Measurements from ENCODE around the gene SORCS2. TPM values are rescaled to one million over a fixed set of nuclear protein-coding genes. Genes with fewer than 3 reads are reported as not detected.
A peak's percentile ranks its signal among the peaks of the same experiment; 100 is the strongest.

Gene SORCS2
- total and polyA plus RNA-seq, 4 donors, result 2.2 to 7.7 (median 2.5) TPM

DNA sequence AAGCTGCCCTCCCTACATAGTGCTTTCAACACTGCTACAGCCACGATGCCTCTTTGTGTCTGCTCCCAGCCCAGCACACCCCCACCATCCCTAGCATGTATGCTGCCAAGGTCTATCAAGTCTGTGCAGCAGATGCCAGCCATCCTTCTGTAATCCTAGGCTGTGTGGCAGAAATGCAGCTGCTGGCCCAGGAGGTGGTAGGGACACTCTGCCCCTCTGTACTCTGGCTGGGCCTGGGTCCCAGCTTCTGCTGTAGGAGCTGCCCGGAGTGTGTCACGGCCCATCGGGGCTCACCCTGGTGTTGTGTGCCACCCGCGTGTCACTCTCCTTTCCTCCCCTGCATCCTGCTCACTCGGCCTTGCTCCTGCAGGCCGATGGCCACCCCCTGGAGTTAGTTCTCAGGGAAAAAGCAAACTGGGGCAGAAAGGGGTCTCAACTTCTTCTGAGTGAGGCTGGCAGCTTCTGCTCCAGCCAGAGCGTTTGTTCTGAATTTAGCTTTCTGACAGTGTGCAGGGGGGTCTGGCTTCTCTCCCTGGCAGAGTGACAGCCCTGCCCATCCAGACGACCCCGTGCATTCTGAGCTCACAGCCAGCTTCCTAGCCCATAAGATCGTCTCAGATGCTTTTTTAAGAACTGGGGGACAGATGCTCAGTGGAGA, 219.7 kb downstream of the SORCS2 start:
- DNase-seq, result peak in 1 of 3 donors; percentile 18
- H3K27me3 ChIP-seq (ENCODE audit: control insufficient read depth in 3 of 3, insufficient read depth in 3 of 3, low read length in 2 of 3), result no peaks in the 10 kb centered on the region
- no peak overlapping the region for H3K4me3 ChIP-seq
- peaks cover 0 to 13% (median 7%) of the 10 kb centered on the region in 5 donors for H3K4me1 ChIP-seq (ENCODE audit: control insufficient read depth in 5 of 5, insufficient read depth in 5 of 5, low read length in 5 of 5)
- ATAC-seq (ENCODE audit: insufficient read depth, low FRiP score), result no peak
- no peaks in the 10 kb centered on the region for H3K36me3 ChIP-seq (ENCODE audit: control insufficient read depth in 4 of 4, insufficient read depth in 4 of 4, low read length in 4 of 4)
- peaks cover 0 to 8% (median 5%) of the 10 kb centered on the region in 4 donors for H3K9me3 ChIP-seq (ENCODE audit: control insufficient read depth in 4 of 4, insufficient read depth in 3 of 4, low read length in 3 of 4)
- H3K27ac ChIP-seq (ENCODE audit: low read depth in 1 of 2, low read length in 1 of 2), result no peak overlapping the region
- TF ChIP-seq, protein P1, sequence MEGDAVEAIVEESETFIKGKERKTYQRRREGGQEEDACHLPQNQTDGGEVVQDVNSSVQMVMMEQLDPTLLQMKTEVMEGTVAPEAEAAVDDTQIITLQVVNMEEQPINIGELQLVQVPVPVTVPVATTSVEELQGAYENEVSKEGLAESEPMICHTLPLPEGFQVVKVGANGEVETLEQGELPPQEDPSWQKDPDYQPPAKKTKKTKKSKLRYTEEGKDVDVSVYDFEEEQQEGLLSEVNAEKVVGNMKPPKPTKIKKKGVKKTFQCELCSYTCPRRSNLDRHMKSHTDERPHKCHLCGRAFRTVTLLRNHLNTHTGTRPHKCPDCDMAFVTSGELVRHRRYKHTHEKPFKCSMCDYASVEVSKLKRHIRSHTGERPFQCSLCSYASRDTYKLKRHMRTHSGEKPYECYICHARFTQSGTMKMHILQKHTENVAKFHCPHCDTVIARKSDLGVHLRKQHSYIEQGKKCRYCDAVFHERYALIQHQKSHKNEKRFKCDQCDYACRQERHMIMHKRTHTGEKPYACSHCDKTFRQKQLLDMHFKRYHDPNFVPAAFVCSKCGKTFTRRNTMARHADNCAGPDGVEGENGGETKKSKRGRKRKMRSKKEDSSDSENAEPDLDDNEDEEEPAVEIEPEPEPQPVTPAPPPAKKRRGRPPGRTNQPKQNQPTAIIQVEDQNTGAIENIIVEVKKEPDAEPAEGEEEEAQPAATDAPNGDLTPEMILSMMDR (IDR thresholded peaks at IDR 0.05; ENCODE audit: control extremely low read depth, extremely low read depth), result no peak
- no peak overlapping the region for H3K9ac ChIP-seq (ENCODE audit: insufficient read depth in 1 of 2, low read length in 2 of 2)
- 59 to 68% methylated on average over 12 of the region's 12 CpGs for WGBS, 2 donors

DNA sequence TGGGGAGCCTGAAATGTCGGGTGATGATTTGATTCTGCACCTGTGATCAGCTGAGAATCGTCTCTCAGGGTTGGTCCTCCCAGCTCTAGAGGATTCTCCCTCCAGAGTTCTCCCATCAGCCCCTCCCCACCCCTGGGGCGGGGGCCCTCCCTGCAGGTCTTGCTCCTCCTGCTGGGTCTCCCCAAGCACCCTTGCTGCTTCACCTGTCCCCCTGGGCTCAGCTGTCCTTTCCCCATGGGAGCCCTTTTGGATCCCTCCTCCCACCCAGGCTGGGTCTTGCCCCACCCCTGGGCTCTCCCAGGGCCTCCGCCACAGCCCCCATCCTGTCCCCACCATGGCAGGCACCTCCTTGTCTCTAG, 220.2 kb downstream of the SORCS2 start:
- H3K9me3 ChIP-seq (ENCODE audit: control insufficient read depth in 4 of 4, insufficient read depth in 3 of 4, low read length in 3 of 4), result peaks cover 0 to 8% (median 5%) of the 10 kb centered on the region in 4 donors
- ATAC-seq (ENCODE audit: insufficient read depth, low FRiP score) (no peak), DNase-seq (peak in 1 of 3 donors; percentile 2)
- H3K4me1 ChIP-seq (ENCODE audit: control insufficient read depth in 5 of 5, insufficient read depth in 5 of 5, low read length in 5 of 5), result peaks cover 0 to 13% (median 7%) of the 10 kb centered on the region in 5 donors
- no peaks in the 10 kb centered on the region for H3K36me3 ChIP-seq (ENCODE audit: control insufficient read depth in 4 of 4, insufficient read depth in 4 of 4, low read length in 4 of 4)
- WGBS, 2 donors, result 76 to 90% methylated on average over 4 of the region's 4 CpGs
- no peak overlapping the region for H3K9ac ChIP-seq (ENCODE audit: insufficient read depth in 1 of 2, low read length in 2 of 2)
- no peak overlapping the region for H3K27ac ChIP-seq (ENCODE audit: low read depth in 1 of 2, low read length in 1 of 2)
- H3K27me3 ChIP-seq (ENCODE audit: control insufficient read depth in 3 of 3, insufficient read depth in 3 of 3, low read length in 2 of 3), result no peaks in the 10 kb centered on the region
- TF ChIP-seq, protein P1 (IDR thresholded peaks at IDR 0.05; ENCODE audit: control extremely low read depth, extremely low read depth), result no peak
- no peak overlapping the region for H3K4me3 ChIP-seq

DNA sequence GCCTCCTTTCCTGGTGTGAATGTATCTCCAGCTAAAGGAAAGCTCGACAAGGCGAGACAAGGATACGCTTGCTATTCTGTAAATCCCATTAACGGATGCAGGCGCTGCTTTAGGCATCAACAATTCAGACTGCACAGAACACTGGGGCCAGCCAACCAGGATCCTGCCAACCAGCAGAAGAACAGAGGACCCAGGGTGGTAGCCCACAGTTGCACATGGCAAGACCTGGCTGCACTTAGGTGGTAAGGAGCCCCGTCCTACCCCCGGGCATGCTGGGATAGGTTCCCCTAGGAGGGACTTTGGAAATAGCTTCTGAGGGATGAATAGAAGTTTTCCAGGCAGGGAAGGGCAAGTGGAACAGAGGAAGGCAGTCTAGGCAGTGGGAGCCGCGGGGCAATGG, 221.7 kb downstream of the SORCS2 start:
- peaks cover 0 to 13% (median 7%) of the 10 kb centered on the region in 5 donors for H3K4me1 ChIP-seq (ENCODE audit: control insufficient read depth in 5 of 5, insufficient read depth in 5 of 5, low read length in 5 of 5)
- no peak overlapping the region for H3K9ac ChIP-seq (ENCODE audit: insufficient read depth in 1 of 2, low read length in 2 of 2)
- H3K4me3 ChIP-seq, result no peak overlapping the region
- 82 to 87% methylated on average over 9 of the region's 9 CpGs for WGBS, 2 donors
- peaks cover 0 to 10% (median 2%) of the 10 kb centered on the region in 4 donors for H3K9me3 ChIP-seq (ENCODE audit: control insufficient read depth in 4 of 4, insufficient read depth in 3 of 4, low read length in 3 of 4)
- no peaks in the 10 kb centered on the region for H3K27me3 ChIP-seq (ENCODE audit: control insufficient read depth in 3 of 3, insufficient read depth in 3 of 3, low read length in 2 of 3)
- no peak for ATAC-seq (ENCODE audit: insufficient read depth, low FRiP score)
- H3K27ac ChIP-seq (ENCODE audit: low read depth in 1 of 2, low read length in 1 of 2), result no peak overlapping the region
- TF ChIP-seq, protein P1 (IDR thresholded peaks at IDR 0.05; ENCODE audit: control extremely low read depth, extremely low read depth), result no peak
- peak in 1 of 3 donors; percentile 3 for DNase-seq
- no peaks in the 10 kb centered on the region for H3K36me3 ChIP-seq (ENCODE audit: control insufficient read depth in 4 of 4, insufficient read depth in 4 of 4, low read length in 4 of 4)
